Measurements from ENCODE around the gene LGMN. TPM values are rescaled to one million over a fixed set of nuclear protein-coding genes. Genes with fewer than 3 reads are reported as not detected.

The LGMN gene
- total RNA-seq, 2 experiments from 2014 or later, result 6.9 to 7.7 TPM

Other genes starting within 250 kb of the LGMN start
- gene RIN3, start 234.8 kb downstream of the LGMN start, total RNA-seq, result 10 to 100 TPM; 15.8 to 16.0 TPM
- 10 to 100 TPM; 14.5 to 14.7 TPM for gene GOLGA5, start 45.7 kb upstream of the LGMN start, total RNA-seq
- not detected for gene CHGA, start 174.5 kb upstream of the LGMN start, total RNA-seq